PC-3 (cell line): Measurements from ENCODE around the gene NFKB2. TPM values are rescaled to one million over a fixed set of nuclear protein-coding genes. Genes with fewer than 3 reads are reported as not detected.
A peak's percentile ranks its signal among the peaks of the same experiment; 100 is the strongest.

Experiments
- ATAC-seq: fragments of 200-7000 bp; cut with Tn5 transposase; 2 replicates; pipeline ENCODE4 v1.9.1; 2020; ENCODE audit warnings: mild to moderate bottlenecking, moderate library complexity
- BruUV-seq: library from RNA; stranded (reverse); fragments of 400-500 nt; replicated peaks from 2 replicates; lab custom pipeline; 2021; lab: Mats Ljungman, UMichigan
- CTCF ChIA-PET: fragments of 300-600 bp; sonication (Branson Sonifier 250); formaldehyde crosslinking; loops from one replicate; lab custom pipeline; 2022; ENCODE audit warnings: antibody characterized with exemption; lab: Charles Lee
- POLR2A ChIA-PET: fragments of 300-600 bp; sonication (Branson Sonifier 250); formaldehyde crosslinking; loops from one replicate; lab custom pipeline; 2022; ENCODE audit warnings: antibody characterized with exemption; ENCODE audit not compliant: unreplicated experiment; lab: Charles Lee
- DNase-seq: peaks from one replicate; pipeline ENCODE4 v3.0.0-alpha.2; 2015
- H2AFZ ChIP-seq: fragments of 300-600 bp; sonication (generic); 2 replicates; pipeline ENCODE4 v1.6.0; 2016; ENCODE audit warnings: antibody characterized with exemption, low read length
- H3F3A ChIP-seq: fragments of 300-600 bp; sonication (generic); one replicate; pipeline ENCODE4 v1.6.0; 2017; ENCODE audit warnings: antibody characterized with exemption, low read length, control low read depth, mild to moderate bottlenecking; ENCODE audit not compliant: unreplicated experiment
- H3K27ac ChIP-seq: fragments of 300-600 bp; sonication (generic); 2 replicates; pipeline ENCODE4 v1.5.1; 2016; ENCODE audit warnings: mild to moderate bottlenecking, low read length
- H3K27me3 ChIP-seq: fragments of 300-600 bp; sonication (generic); 2 replicates; pipeline ENCODE4 v1.6.1; 2016; ENCODE audit warnings: low read length, mixed read lengths
- H3K36me3 ChIP-seq: fragments of 300-600 bp; sonication (generic); 2 replicates; pipeline ENCODE4 v1.6.1; 2016; ENCODE audit warnings: low read depth, mixed run types, low read length, mixed read lengths
- H3K4me1 ChIP-seq: fragments of 300-600 bp; sonication (generic); 2 replicates; pipeline ENCODE4 v1.5.1; 2016; ENCODE audit warnings: low read length; ENCODE audit not compliant: insufficient read depth
- H3K4me2 ChIP-seq: fragments of 300-600 bp; sonication (generic); 2 replicates; pipeline ENCODE4 v1.6.0; 2016; ENCODE audit warnings: low read length
- H3K4me3 ChIP-seq: fragments of 300-600 bp; sonication (generic); 2 replicates; pipeline ENCODE4 v1.5.1; 2016; ENCODE audit warnings: mild to moderate bottlenecking, low read length, mixed read lengths
- H3K79me2 ChIP-seq: fragments of 300-600 bp; sonication (generic); 2 replicates; pipeline ENCODE4 v1.6.1; 2017; ENCODE audit warnings: low read length, mixed read lengths
- H3K9ac ChIP-seq: fragments of 300-600 bp; sonication (generic); 2 replicates; pipeline ENCODE4 v1.6.0; 2016; ENCODE audit warnings: mild to moderate bottlenecking, low read length
- H3K9me2 ChIP-seq: fragments of 300-600 bp; sonication (generic); replicated peaks from 2 replicates; pipeline ENCODE4 v1.6.1; 2016; ENCODE audit warnings: mixed run types, low read length, mixed read lengths
- H3K9me3 ChIP-seq: fragments of 300-600 bp; sonication (generic); 2 replicates; pipeline ENCODE4 v1.6.1; 2016; ENCODE audit warnings: low read length, mixed read lengths
- H4K20me1 ChIP-seq: fragments of 300-600 bp; sonication (generic); 2 replicates; pipeline ENCODE4 v1.6.1; 2016; ENCODE audit warnings: low read length, mixed read lengths
- EZH2 ChIP-seq: fragments of 300-600 bp; sonication (generic); IDR thresholded peaks from one replicate; pipeline ENCODE4 v1.6.1; 2017; ENCODE audit warnings: antibody characterized with exemption, mild to moderate bottlenecking, low read length; ENCODE audit not compliant: unreplicated experiment
- EZH2phosphoT487 ChIP-seq: fragments of 300-600 bp; sonication (generic); IDR thresholded peaks from 2 replicates; pipeline ENCODE4 v1.6.1; 2018; ENCODE audit warnings: mild to moderate bottlenecking, antibody characterized with exemption, low read length, borderline replicate concordance
- intact Hi-C: fragments of 100-400 bp; cut with micrococcal nuclease; formaldehyde crosslinking; loops from 2 replicates; pipeline ENCODE4 v1.9.0; 2023
- total RNA-seq: library from RNA; depleted of rRNA; stranded (reverse); fragments of >200 nt; gene quantifications from 2 replicates; pipeline ENCODE4 v1.2.3, GENCODE V29; 2014
- TF ChIP-seq, protein P1 (sequence below): fragments of 300-600 bp; sonication (generic); conservative IDR thresholded peaks from 2 replicates; pipeline ENCODE4 v1.5.1; 2017; ENCODE audit warnings: antibody characterized with exemption, low read depth, mild to moderate bottlenecking, low read length

Gene NFKB2
- total RNA-seq, 1 experiment from 2014 or later = 45.0 TPM

- H4K20me1 ChIP-seq = no peaks in the 10 kb centered on the region
- peaks cover 5% of the 10 kb centered on the region; the same call in 1 of the 2 replicates for H3K4me1 ChIP-seq
- no TSS peak for BruUV-seq
- no peaks in the 10 kb centered on the region for H3K36me3 ChIP-seq
- peak; percentile 22 for DNase-seq
- H3K9ac ChIP-seq = peak overlapping the region; percentile 83
- H3K9me2 ChIP-seq = no peaks in the 10 kb centered on the region
- H3F3A ChIP-seq = no peaks in the 10 kb centered on the region
- ChIA-PET POLR2A (interaction anchor here (0.5 to 0.6 kb wide), 2 partner anchors 42 to 88 kb away, joined by 3 to 6 read pairs; no protein-coding TSS in a partner anchor), CTCF (no interaction called here)
- H2AFZ ChIP-seq = peak overlapping the region; percentile 88
- H3K4me3 ChIP-seq = peak overlapping the region; percentile 85
- no peaks in the 10 kb centered on the region for H3K27me3 ChIP-seq
- no peak overlapping the region for H3K27ac ChIP-seq
- TF ChIP-seq EZH2 (no peak), EZH2phosphoT487 (no peak)
- TF ChIP-seq, protein P1, sequence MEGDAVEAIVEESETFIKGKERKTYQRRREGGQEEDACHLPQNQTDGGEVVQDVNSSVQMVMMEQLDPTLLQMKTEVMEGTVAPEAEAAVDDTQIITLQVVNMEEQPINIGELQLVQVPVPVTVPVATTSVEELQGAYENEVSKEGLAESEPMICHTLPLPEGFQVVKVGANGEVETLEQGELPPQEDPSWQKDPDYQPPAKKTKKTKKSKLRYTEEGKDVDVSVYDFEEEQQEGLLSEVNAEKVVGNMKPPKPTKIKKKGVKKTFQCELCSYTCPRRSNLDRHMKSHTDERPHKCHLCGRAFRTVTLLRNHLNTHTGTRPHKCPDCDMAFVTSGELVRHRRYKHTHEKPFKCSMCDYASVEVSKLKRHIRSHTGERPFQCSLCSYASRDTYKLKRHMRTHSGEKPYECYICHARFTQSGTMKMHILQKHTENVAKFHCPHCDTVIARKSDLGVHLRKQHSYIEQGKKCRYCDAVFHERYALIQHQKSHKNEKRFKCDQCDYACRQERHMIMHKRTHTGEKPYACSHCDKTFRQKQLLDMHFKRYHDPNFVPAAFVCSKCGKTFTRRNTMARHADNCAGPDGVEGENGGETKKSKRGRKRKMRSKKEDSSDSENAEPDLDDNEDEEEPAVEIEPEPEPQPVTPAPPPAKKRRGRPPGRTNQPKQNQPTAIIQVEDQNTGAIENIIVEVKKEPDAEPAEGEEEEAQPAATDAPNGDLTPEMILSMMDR = no peak
- H3K4me2 ChIP-seq = peak overlapping the region; percentile 90
- intact Hi-C loops = loop anchor here (1.0 kb wide), 1 partner anchor 18 kb away; no protein-coding TSS in a partner anchor
- ATAC-seq = peak; percentile 48
- peaks cover 11% of the 10 kb centered on the region; the same call in 1 of the 2 replicates for H3K79me2 ChIP-seq
- no peaks in the 10 kb centered on the region for H3K9me3 ChIP-seq
These were observed 36.1 kb downstream of the NFKB2 start for GRCh38 chr10:102431452-102432124.

GRCh38 chr10:102432162-102432950, 36.9 kb downstream of the NFKB2 start, which contains the start of gene CUEDC2:
TSS of gene CUEDC2 (minus strand) at chr10:102432574. CDS start at chr10:102425188, 7,386 bp downstream.
- intact Hi-C loops = loop anchor here (1.0 kb wide), 1 partner anchor 17 kb away; no protein-coding TSS in a partner anchor
- peak within 1 kb of the TSS; percentile 88 for H2AFZ ChIP-seq

More at GRCh38 chr10:102432162-102432950, 36.9 kb downstream of the NFKB2 start, which contains the start of gene CUEDC2:
- no peaks in the 10 kb centered on the region for H3F3A ChIP-seq
- peak; percentile 93 for ATAC-seq
- H3K4me2 ChIP-seq = peak within 1 kb of the TSS; percentile 90
- ChIA-PET POLR2A (interaction anchor here (0.5 to 1.4 kb wide), 6 partner anchors 16 to 1897 kb away, joined by 3 to 16 read pairs (median 6); partner anchors contain the start of gene HIF1AN), CTCF (interaction anchor here (0.6 to 1.0 kb wide), 3 partner anchors 13 to 72 kb away, joined by 3 to 6 read pairs (median 4); partner anchors contain the start of gene ACTR1A)
- no peaks in the 10 kb centered on the region for H3K9me2 ChIP-seq
- H4K20me1 ChIP-seq = no peaks in the 10 kb centered on the region
- TF ChIP-seq EZH2phosphoT487 (no peak), EZH2 (no peak)
- TF ChIP-seq, protein P1 = no peak
- DNase-seq = peak; percentile 95
- H3K9ac ChIP-seq = peak within 1 kb of the TSS; percentile 83
- no peaks in the 10 kb centered on the region for H3K9me3 ChIP-seq
- no peaks in the 10 kb centered on the region for H3K27me3 ChIP-seq
- peaks cover 5% of the 10 kb centered on the region; the same call in 1 of the 2 replicates for H3K4me1 ChIP-seq
- peaks cover 11% of the 10 kb centered on the region; the same call in 1 of the 2 replicates for H3K79me2 ChIP-seq
- no peak within 1 kb of the TSS for H3K27ac ChIP-seq
- TSS peak; percentile 69 for BruUV-seq
- no peaks in the 10 kb centered on the region for H3K36me3 ChIP-seq
- H3K4me3 ChIP-seq = peak within 1 kb of the TSS; percentile 85
